ENCODE measurements around the gene IGSF5.

DNA sequence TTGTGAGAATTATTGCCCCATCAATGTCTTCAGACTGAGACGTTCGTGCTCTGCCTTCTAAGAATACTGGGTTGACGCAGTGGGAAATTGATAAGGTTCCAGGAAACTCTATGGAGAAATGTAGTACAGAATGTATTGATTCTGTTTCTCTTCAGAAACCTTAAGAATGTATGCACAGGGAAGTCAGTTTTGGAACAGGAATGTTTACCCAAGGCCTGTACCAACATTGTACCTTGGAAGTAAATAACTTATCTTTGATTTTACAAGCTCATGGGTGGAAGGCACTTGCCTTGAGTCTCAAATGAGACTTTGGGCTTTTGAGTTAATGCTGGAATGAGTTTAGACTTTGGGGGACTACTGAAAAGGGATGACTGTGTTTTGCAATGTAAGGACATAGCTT lies 62.8 kb downstream of the IGSF5 start:
- TF ChIP-seq POLR2AphosphoS5 (IDR thresholded peaks at IDR 0.05; ENCODE audit: borderline replicate concordance, low read depth, low read length) (no peak), EZH2 (IDR thresholded peaks at IDR 0.05) (no peak)
